Left forelimb (tissue), 1 donor: ENCODE data around the gene THOP1.

Source experiments
- DNase-seq: peaks from one replicate; pipeline ENCODE4 v3.0.0-alpha.2; 2018; ENCODE audit warnings: low spot score

Gene THOP1

GRCh38 chr19:2785244-2785997 lies at the start of gene THOP1:
THOP1 (plus strand) TSS chr19:2785503; CDS start chr19:2785663, 160 bp downstream.
- DNase-seq: peak; percentile 98

GRCh38 chr19:2736550-2737190 lies 48.6 kb upstream of the THOP1 start:
- DNase-seq: no peak

- DNase-seq: peak; percentile 99
These were observed 45.5 kb upstream of the THOP1 start, which contains the start of gene SLC39A3 for GRCh38 chr19:2739602-2740313. SLC39A3 (minus strand) TSS chr19:2740017; CDS start chr19:2737257, 2,760 bp downstream.

GRCh38 chr19:2740314-2740656 lies 45.0 kb upstream of the THOP1 start:
- DNase-seq: no peak

- DNase-seq: no peak
These were observed 42.2 kb upstream of the THOP1 start for GRCh38 chr19:2743099-2743498.

GRCh38 chr19:2744113-2744512 lies 41.2 kb upstream of the THOP1 start:
- DNase-seq: no peak

- DNase-seq: no peak
These were observed 38.0 kb upstream of the THOP1 start for GRCh38 chr19:2747349-2747748.

GRCh38 chr19:2750808-2751437 lies 34.4 kb upstream of the THOP1 start:
- DNase-seq: no peak

- DNase-seq: no peak
These were observed 33.9 kb upstream of the THOP1 start for GRCh38 chr19:2751438-2751830.

GRCh38 chr19:2754659-2755447 lies 30.4 kb upstream of the THOP1 start:
- no peak for DNase-seq

GRCh38 chr19:2755448-2755705 lies 29.9 kb upstream of the THOP1 start:
- no peak for DNase-seq

- DNase-seq: no peak
These were observed 29.5 kb upstream of the THOP1 start for GRCh38 chr19:2755811-2756210.

GRCh38 chr19:2756477-2756876 lies 28.8 kb upstream of the THOP1 start:
- no peak for DNase-seq

- no peak for DNase-seq
These were observed 28.1 kb upstream of the THOP1 start for GRCh38 chr19:2756921-2757881.

- DNase-seq: no peak
These were observed 26.5 kb upstream of the THOP1 start for GRCh38 chr19:2758601-2759313.

- no peak for DNase-seq
These were observed 25.9 kb upstream of the THOP1 start for GRCh38 chr19:2759362-2759761.

GRCh38 chr19:2759965-2760364 lies 25.3 kb upstream of the THOP1 start:
- no peak for DNase-seq

- DNase-seq: no peak
These were observed 24.0 kb upstream of the THOP1 start for GRCh38 chr19:2761309-2761677.

- DNase-seq: no peak
These were observed 23.2 kb upstream of the THOP1 start for GRCh38 chr19:2761876-2762782.
